ENCODE data around the gene CABP1. TPM values are rescaled to one million over a fixed set of nuclear protein-coding genes. Genes with fewer than 3 reads are reported as not detected.

Gene CABP1
- total and polyA plus RNA-seq, 2 of the 13 experiments (the other 11 are each of a cell fraction or from before 2014, with no cell fraction given): not detected

DNA sequence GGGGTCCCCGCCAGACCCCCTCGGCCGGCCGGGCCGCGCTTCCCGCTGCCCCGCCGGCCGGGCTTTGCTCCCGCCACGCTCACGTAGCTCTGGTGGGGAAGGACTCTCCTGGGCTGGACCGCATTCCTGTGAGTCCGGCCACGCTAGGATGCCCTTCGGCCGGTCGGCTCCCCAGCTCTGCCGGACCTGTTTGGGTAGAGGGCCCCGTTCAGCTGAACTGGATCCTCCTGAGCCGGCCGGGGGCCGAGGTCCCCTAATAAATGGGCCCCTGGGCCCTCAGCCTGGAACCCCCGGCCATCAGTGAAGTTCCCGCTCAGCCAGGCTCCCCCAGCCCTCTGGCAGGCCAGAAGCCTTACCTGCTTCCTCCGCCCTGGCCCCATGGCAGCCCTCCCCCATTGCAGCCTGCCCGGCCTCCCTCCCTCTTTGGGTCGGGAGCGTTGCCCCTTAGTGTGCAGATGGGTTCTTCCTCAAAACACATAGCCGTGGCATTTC is 70.4 kb downstream of the CABP1 start (continued):
- TF ChIP-seq, protein P1, sequence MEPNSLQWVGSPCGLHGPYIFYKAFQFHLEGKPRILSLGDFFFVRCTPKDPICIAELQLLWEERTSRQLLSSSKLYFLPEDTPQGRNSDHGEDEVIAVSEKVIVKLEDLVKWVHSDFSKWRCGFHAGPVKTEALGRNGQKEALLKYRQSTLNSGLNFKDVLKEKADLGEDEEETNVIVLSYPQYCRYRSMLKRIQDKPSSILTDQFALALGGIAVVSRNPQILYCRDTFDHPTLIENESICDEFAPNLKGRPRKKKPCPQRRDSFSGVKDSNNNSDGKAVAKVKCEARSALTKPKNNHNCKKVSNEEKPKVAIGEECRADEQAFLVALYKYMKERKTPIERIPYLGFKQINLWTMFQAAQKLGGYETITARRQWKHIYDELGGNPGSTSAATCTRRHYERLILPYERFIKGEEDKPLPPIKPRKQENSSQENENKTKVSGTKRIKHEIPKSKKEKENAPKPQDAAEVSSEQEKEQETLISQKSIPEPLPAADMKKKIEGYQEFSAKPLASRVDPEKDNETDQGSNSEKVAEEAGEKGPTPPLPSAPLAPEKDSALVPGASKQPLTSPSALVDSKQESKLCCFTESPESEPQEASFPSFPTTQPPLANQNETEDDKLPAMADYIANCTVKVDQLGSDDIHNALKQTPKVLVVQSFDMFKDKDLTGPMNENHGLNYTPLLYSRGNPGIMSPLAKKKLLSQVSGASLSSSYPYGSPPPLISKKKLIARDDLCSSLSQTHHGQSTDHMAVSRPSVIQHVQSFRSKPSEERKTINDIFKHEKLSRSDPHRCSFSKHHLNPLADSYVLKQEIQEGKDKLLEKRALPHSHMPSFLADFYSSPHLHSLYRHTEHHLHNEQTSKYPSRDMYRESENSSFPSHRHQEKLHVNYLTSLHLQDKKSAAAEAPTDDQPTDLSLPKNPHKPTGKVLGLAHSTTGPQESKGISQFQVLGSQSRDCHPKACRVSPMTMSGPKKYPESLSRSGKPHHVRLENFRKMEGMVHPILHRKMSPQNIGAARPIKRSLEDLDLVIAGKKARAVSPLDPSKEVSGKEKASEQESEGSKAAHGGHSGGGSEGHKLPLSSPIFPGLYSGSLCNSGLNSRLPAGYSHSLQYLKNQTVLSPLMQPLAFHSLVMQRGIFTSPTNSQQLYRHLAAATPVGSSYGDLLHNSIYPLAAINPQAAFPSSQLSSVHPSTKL (CRISPR knock-in tag; IDR thresholded peaks at IDR 0.05): no peak
- no peak for TF ChIP-seq ZNF567 (CRISPR knock-in tag; IDR thresholded peaks at IDR 0.05; ENCODE audit: borderline replicate concordance)
- TF ChIP-seq, protein P2, sequence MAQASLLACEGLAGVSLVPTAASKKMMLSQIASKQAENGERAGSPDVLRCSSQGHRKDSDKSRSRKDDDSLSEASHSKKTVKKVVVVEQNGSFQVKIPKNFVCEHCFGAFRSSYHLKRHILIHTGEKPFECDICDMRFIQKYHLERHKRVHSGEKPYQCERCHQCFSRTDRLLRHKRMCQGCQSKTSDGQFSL (CRISPR knock-in tag; IDR thresholded peaks at IDR 0.05): no peak
- TF ChIP-seq, protein P3, sequence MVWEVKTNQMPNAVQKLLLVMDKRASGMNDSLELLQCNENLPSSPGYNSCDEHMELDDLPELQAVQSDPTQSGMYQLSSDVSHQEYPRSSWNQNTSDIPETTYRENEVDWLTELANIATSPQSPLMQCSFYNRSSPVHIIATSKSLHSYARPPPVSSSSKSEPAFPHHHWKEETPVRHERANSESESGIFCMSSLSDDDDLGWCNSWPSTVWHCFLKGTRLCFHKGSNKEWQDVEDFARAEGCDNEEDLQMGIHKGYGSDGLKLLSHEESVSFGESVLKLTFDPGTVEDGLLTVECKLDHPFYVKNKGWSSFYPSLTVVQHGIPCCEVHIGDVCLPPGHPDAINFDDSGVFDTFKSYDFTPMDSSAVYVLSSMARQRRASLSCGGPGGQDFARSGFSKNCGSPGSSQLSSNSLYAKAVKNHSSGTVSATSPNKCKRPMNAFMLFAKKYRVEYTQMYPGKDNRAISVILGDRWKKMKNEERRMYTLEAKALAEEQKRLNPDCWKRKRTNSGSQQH (CRISPR knock-in tag; IDR thresholded peaks at IDR 0.05; ENCODE audit: low read depth): 0 out of 2 replicates have a peak, but pooled peaks have one; percentile 26
- no peak for TF ChIP-seq MYNN (CRISPR knock-in tag; IDR thresholded peaks at IDR 0.05; ENCODE audit: low read depth)
- no peak for TF ChIP-seq BORCS8-MEF2B (CRISPR knock-in tag; IDR thresholded peaks at IDR 0.05)
- TF ChIP-seq NFATC3 (CRISPR knock-in tag; IDR thresholded peaks at IDR 0.05): peak; percentile 54; the same call in 1 of the 2 replicates
- TF ChIP-seq ZNF431 (CRISPR knock-in tag; IDR thresholded peaks at IDR 0.05; ENCODE audit: borderline replicate concordance, low read depth): no peak
- TF ChIP-seq, protein P4, sequence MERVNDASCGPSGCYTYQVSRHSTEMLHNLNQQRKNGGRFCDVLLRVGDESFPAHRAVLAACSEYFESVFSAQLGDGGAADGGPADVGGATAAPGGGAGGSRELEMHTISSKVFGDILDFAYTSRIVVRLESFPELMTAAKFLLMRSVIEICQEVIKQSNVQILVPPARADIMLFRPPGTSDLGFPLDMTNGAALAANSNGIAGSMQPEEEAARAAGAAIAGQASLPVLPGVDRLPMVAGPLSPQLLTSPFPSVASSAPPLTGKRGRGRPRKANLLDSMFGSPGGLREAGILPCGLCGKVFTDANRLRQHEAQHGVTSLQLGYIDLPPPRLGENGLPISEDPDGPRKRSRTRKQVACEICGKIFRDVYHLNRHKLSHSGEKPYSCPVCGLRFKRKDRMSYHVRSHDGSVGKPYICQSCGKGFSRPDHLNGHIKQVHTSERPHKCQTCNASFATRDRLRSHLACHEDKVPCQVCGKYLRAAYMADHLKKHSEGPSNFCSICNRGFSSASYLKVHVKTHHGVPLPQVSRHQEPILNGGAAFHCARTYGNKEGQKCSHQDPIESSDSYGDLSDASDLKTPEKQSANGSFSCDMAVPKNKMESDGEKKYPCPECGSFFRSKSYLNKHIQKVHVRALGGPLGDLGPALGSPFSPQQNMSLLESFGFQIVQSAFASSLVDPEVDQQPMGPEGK (CRISPR knock-in tag; IDR thresholded peaks at IDR 0.05): 0 out of 2 replicates have a peak, but pooled peaks have one; percentile 33
- TF ChIP-seq PCBP1 (IDR thresholded peaks at IDR 0.05; ENCODE audit: borderline replicate concordance, low read depth, low read length): 0 out of 2 replicates have a peak, but pooled peaks have one; percentile 35
- TF ChIP-seq ZNF30 (CRISPR knock-in tag; IDR thresholded peaks at IDR 0.05): no peak
- TF ChIP-seq SP140L (CRISPR knock-in tag; IDR thresholded peaks at IDR 0.05; ENCODE audit: borderline replicate concordance): no peak
- TF ChIP-seq, protein P5, sequence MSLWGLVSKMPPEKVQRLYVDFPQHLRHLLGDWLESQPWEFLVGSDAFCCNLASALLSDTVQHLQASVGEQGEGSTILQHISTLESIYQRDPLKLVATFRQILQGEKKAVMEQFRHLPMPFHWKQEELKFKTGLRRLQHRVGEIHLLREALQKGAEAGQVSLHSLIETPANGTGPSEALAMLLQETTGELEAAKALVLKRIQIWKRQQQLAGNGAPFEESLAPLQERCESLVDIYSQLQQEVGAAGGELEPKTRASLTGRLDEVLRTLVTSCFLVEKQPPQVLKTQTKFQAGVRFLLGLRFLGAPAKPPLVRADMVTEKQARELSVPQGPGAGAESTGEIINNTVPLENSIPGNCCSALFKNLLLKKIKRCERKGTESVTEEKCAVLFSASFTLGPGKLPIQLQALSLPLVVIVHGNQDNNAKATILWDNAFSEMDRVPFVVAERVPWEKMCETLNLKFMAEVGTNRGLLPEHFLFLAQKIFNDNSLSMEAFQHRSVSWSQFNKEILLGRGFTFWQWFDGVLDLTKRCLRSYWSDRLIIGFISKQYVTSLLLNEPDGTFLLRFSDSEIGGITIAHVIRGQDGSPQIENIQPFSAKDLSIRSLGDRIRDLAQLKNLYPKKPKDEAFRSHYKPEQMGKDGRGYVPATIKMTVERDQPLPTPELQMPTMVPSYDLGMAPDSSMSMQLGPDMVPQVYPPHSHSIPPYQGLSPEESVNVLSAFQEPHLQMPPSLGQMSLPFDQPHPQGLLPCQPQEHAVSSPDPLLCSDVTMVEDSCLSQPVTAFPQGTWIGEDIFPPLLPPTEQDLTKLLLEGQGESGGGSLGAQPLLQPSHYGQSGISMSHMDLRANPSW (CRISPR knock-in tag; IDR thresholded peaks at IDR 0.05; ENCODE audit: borderline replicate concordance): no peak
- TF ChIP-seq, protein P6, sequence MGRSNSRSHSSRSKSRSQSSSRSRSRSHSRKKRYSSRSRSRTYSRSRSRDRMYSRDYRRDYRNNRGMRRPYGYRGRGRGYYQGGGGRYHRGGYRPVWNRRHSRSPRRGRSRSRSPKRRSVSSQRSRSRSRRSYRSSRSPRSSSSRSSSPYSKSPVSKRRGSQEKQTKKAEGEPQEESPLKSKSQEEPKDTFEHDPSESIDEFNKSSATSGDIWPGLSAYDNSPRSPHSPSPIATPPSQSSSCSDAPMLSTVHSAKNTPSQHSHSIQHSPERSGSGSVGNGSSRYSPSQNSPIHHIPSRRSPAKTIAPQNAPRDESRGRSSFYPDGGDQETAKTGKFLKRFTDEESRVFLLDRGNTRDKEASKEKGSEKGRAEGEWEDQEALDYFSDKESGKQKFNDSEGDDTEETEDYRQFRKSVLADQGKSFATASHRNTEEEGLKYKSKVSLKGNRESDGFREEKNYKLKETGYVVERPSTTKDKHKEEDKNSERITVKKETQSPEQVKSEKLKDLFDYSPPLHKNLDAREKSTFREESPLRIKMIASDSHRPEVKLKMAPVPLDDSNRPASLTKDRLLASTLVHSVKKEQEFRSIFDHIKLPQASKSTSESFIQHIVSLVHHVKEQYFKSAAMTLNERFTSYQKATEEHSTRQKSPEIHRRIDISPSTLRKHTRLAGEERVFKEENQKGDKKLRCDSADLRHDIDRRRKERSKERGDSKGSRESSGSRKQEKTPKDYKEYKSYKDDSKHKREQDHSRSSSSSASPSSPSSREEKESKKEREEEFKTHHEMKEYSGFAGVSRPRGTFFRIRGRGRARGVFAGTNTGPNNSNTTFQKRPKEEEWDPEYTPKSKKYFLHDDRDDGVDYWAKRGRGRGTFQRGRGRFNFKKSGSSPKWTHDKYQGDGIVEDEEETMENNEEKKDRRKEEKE (IDR thresholded peaks at IDR 0.05): no peak
- TF ChIP-seq ZNF160 (CRISPR knock-in tag; IDR thresholded peaks at IDR 0.05): no peak
